GM18508 (cell line): ENCODE results near the gene GPR89A.
"Not testable (repeated sequence)": the region's sequence is repeated elsewhere in the genome, so short reads cannot be mapped to it uniquely, and the experiment has no call there.

Experiments
- ATAC-seq: cut with Tn5 transposase; IDR thresholded peaks from one replicate; pipeline ENCODE4 v1.9.1; 2021; ENCODE audit warnings: moderate number of reproducible peaks; ENCODE audit not compliant: insufficient read depth, unreplicated experiment

The GPR89A gene

GRCh38 chr1:145714524-145715111 is 106.8 kb downstream of the GPR89A start:
- no peak for ATAC-seq

GRCh38 chr1:145716641-145717345 is 109.0 kb downstream of the GPR89A start:
- ATAC-seq: no peak

- no peak for ATAC-seq
These were observed 110.0 kb downstream of the GPR89A start for GRCh38 chr1:145717833-145718232.

GRCh38 chr1:145718465-145718864 is 110.7 kb downstream of the GPR89A start:
- not testable (repeated sequence) for ATAC-seq

- ATAC-seq: no peak
These were observed 111.7 kb downstream of the GPR89A start, which contains the start of gene CD160 for GRCh38 chr1:145719230-145720079. TSS of gene CD160 (plus strand) at chr1:145719499. CDS start at chr1:145728328, 8,829 bp downstream.
